Sigmoid colon (tissue), 3 donors: ENCODE results near the gene DRD1.

Experiments used
- CTCF ChIP-seq, 4 experiments: fragments of 450-650 bp in 3 of 4; fragments of 200-600 bp in 1 of 4; IDR thresholded peaks; one replicate each; pipeline ENCODE4 v1.5.1; 2016 to 2019; ENCODE audit warnings: antibody characterized with exemption in 4 of 4, mild to moderate bottlenecking in 3 of 4, moderate library complexity in 2 of 4
- POLR2A ChIP-seq, 2 donors: fragments of 450-650 bp; IDR thresholded peaks; one replicate each; pipeline ENCODE4 v1.6.1; 2016; ENCODE audit warnings: antibody characterized with exemption in 2 of 2, mild to moderate bottlenecking in 2 of 2, moderate library complexity in 2 of 2

GRCh38 chr5:175393897-175394296 is 50.1 kb downstream of the DRD1 start:
- TF ChIP-seq POLR2A (IDR thresholded peaks at IDR 0.05) (no peak), CTCF (IDR thresholded peaks at IDR 0.05) (no peak)
